ENCODE data around the gene GMDS. TPM values are rescaled to one million over a fixed set of nuclear protein-coding genes. Genes with fewer than 3 reads are reported as not detected.

GMDS gene
- total and polyA plus RNA-seq, 2 donors (not counting 1 experiment from before 2014, with no cell fraction given): 11.5 to 16.4 TPM

DNA sequence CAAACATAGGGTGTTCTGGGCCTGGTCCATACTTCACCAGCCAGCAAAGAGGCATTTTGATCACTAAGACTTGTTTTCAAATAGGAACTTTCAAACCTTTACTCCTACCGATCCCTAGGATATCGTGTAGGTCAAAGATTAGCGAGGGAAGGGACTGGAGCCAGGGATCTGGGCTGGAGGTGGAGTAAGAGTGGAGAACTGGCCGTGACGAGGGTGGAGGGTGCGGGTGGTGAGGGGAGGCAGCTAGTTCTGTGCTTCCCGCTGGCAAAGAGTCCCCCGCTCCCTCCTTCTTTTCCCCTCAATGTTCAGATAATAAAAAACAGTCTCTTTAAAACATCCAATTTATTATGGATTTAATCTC, 446.5 kb downstream of the GMDS start:
- Histone ChIP-seq H3K27me3 (replicated peaks in 1 of 4; ENCODE audit: control extremely low read depth in 1 of 4, control insufficient read depth in 3 of 4, insufficient read depth in 4 of 4, low read length in 3 of 4) (no peaks in the 10 kb centered on the region), H3K9me3 (ENCODE audit: control extremely low read depth in 1 of 3, control insufficient read depth in 2 of 3, insufficient read depth in 1 of 3, low read length in 2 of 3) (no peaks in the 10 kb centered on the region), H3K79me2 (ENCODE audit: control insufficient read depth, insufficient read depth, low read length) (no peaks in the 10 kb centered on the region), H4K20me1 (ENCODE audit: control insufficient read depth, insufficient read depth, low read length, poor library complexity, severe bottlenecking) (no peaks in the 10 kb centered on the region), H3K9ac (ENCODE audit: low read length) (no peak overlapping the region), H3K4me3 (ENCODE audit: control extremely low read depth in 1 of 5, extremely low read depth in 1 of 5, insufficient read depth in 1 of 5, low read depth in 2 of 5, low read length in 4 of 5) (no peak overlapping the region), H3K36me3 (replicated peaks in 1 of 2; ENCODE audit: control extremely low read depth in 1 of 2, control insufficient read depth in 1 of 2, extremely low read depth in 1 of 2, insufficient read depth in 2 of 2, low read length in 1 of 2) (no peaks in the 10 kb centered on the region), H3K4me2 (replicated peaks; ENCODE audit: low read depth, low read length, poor library complexity, severe bottlenecking) (no peak overlapping the region), H3K4me1 (ENCODE audit: control insufficient read depth in 2 of 2, insufficient read depth in 2 of 2, low read length in 2 of 2) (peaks cover 3 to 8% of the 10 kb centered on the region in 2 donors), H2AFZ (ENCODE audit: insufficient read depth, low read depth, low read length, poor library complexity, severe bottlenecking) (no peak overlapping the region), H3K27ac (ENCODE audit: low read length in 2 of 2) (no peak overlapping the region)
- H3K4me1 Mint-ChIP-seq: peaks cover 12% of the 10 kb centered on the region
- TF ChIP-seq, protein P1, sequence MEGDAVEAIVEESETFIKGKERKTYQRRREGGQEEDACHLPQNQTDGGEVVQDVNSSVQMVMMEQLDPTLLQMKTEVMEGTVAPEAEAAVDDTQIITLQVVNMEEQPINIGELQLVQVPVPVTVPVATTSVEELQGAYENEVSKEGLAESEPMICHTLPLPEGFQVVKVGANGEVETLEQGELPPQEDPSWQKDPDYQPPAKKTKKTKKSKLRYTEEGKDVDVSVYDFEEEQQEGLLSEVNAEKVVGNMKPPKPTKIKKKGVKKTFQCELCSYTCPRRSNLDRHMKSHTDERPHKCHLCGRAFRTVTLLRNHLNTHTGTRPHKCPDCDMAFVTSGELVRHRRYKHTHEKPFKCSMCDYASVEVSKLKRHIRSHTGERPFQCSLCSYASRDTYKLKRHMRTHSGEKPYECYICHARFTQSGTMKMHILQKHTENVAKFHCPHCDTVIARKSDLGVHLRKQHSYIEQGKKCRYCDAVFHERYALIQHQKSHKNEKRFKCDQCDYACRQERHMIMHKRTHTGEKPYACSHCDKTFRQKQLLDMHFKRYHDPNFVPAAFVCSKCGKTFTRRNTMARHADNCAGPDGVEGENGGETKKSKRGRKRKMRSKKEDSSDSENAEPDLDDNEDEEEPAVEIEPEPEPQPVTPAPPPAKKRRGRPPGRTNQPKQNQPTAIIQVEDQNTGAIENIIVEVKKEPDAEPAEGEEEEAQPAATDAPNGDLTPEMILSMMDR (IDR thresholded peaks at IDR 0.05): no peak
- TF ChIP-seq EZH2 (IDR thresholded peaks at IDR 0.05; ENCODE audit: borderline replicate concordance, insufficient read depth, low read depth, low read length, poor library complexity, severe bottlenecking): no peak
- H3K4me3 Mint-ChIP-seq: no peak overlapping the region
- ATAC-seq (ENCODE audit: low read depth) (no peak), DNase-seq (no peak)
- H3K27ac Mint-ChIP-seq: no peak overlapping the region
- ChIA-PET CTCF (no interaction called here), POLR2A (no interaction called here)
- no peaks in the 10 kb centered on the region for H3K9me3 Mint-ChIP-seq (ENCODE audit: insufficient read depth)
- intact Hi-C loops (cut with micrococcal nuclease): no loop called here
- no peaks in the 10 kb centered on the region for H3K27me3 Mint-ChIP-seq
- no CpG with 5 or more reads among the region's 8 CpGs for WGBS (ENCODE audit: insufficient coverage)

DNA sequence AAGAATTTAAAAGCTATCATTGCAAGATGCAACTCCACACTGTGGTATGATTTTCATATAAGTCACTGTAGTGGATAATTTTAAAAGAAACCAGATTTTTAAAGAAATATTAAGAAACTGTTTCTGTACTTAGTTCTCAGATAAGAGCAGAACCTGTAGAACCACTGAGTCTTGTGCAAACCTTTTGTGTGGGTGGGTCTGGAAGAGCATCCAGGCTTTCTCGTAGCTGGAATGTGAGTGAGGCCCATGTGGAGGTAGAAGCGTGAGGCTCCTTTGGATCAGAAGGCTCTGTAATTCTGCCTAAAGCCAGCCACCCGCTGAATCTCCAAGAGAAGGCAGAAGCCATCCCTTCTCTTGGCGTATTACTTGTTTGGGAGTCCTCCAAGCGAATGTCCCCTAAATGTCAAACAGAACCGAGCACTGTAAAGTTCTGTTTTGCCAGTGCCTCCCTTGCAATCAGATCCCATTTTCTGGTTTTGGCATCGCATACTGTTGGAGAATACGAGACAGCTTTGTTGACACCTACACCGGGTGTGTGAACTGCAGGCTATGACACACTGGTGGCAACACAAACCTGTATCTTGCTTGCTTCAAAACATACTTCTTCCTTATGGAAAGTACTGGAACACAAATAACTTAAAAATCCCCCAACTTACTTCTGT, 447.0 kb downstream of the GMDS start:
- Mint-ChIP-seq H3K9me3 (ENCODE audit: insufficient read depth) (no peaks in the 10 kb centered on the region), H3K4me3 (no peak overlapping the region), H3K27ac (no peak overlapping the region), H3K4me1 (peaks cover 12% of the 10 kb centered on the region), H3K27me3 (no peaks in the 10 kb centered on the region)
- ATAC-seq (ENCODE audit: low read depth) (no peak), DNase-seq (no peak)
- peaks cover 3 to 8% of the 10 kb centered on the region in 2 donors for H3K4me1 ChIP-seq (ENCODE audit: control insufficient read depth in 2 of 2, insufficient read depth in 2 of 2, low read length in 2 of 2)
- no peak overlapping the region for H2AFZ ChIP-seq (ENCODE audit: insufficient read depth, low read depth, low read length, poor library complexity, severe bottlenecking)
- intact Hi-C loops (cut with micrococcal nuclease): no loop called here
- POLR2A ChIA-PET: no interaction called here
- no peak overlapping the region for H3K4me3 ChIP-seq (ENCODE audit: control extremely low read depth in 1 of 5, extremely low read depth in 1 of 5, insufficient read depth in 1 of 5, low read depth in 2 of 5, low read length in 4 of 5)
- 94% methylated on average over 9 of the region's 9 CpGs for WGBS (ENCODE audit: insufficient coverage)
- no peak for TF ChIP-seq EZH2 (IDR thresholded peaks at IDR 0.05; ENCODE audit: borderline replicate concordance, insufficient read depth, low read depth, low read length, poor library complexity, severe bottlenecking)
- TF ChIP-seq, protein P1 (IDR thresholded peaks at IDR 0.05): no peak
- H3K9ac ChIP-seq (ENCODE audit: low read length): no peak overlapping the region
- no peak overlapping the region for H3K4me2 ChIP-seq (replicated peaks; ENCODE audit: low read depth, low read length, poor library complexity, severe bottlenecking)
- CTCF ChIA-PET: interaction anchor here (0.9 kb wide), 1 partner anchor 30 kb away, joined by 3 read pairs; no protein-coding TSS in a partner anchor
- H4K20me1 ChIP-seq (ENCODE audit: control insufficient read depth, insufficient read depth, low read length, poor library complexity, severe bottlenecking): no peaks in the 10 kb centered on the region
- H3K27ac ChIP-seq (ENCODE audit: low read length in 2 of 2): no peak overlapping the region
- no peaks in the 10 kb centered on the region for H3K79me2 ChIP-seq (ENCODE audit: control insufficient read depth, insufficient read depth, low read length)
- no peaks in the 10 kb centered on the region for H3K27me3 ChIP-seq (replicated peaks in 1 of 4; ENCODE audit: control extremely low read depth in 1 of 4, control insufficient read depth in 3 of 4, insufficient read depth in 4 of 4, low read length in 3 of 4)
- no peaks in the 10 kb centered on the region for H3K9me3 ChIP-seq (ENCODE audit: control extremely low read depth in 1 of 3, control insufficient read depth in 2 of 3, insufficient read depth in 1 of 3, low read length in 2 of 3)
- no peaks in the 10 kb centered on the region for H3K36me3 ChIP-seq (replicated peaks in 1 of 2; ENCODE audit: control extremely low read depth in 1 of 2, control insufficient read depth in 1 of 2, extremely low read depth in 1 of 2, insufficient read depth in 2 of 2, low read length in 1 of 2)
